ENCODE measurements around the gene NRG2.

The NRG2 gene

GRCh38 chr5:139870677-139871076 is 172.4 kb downstream of the NRG2 start:
- no peak for DNase-seq (ENCODE audit: low spot score in 2 of 2)
- no peaks in the 10 kb centered on the region for H3K9me3 Mint-ChIP-seq
- no peaks in the 10 kb centered on the region for H3K4me1 Mint-ChIP-seq
- no peak overlapping the region for H3K27ac Mint-ChIP-seq (ENCODE audit: low read depth)
- H3K27me3 Mint-ChIP-seq = peaks cover 42% of the 10 kb centered on the region
- no peak overlapping the region for H3K4me3 Mint-ChIP-seq
- H3K36me3 Mint-ChIP-seq (ENCODE audit: insufficient read depth) = no peaks in the 10 kb centered on the region
- no peak for ATAC-seq (replicated peaks; ENCODE audit: extremely low read depth, poor library complexity, severe bottlenecking)

- peaks cover 46% of the 10 kb centered on the region for H3K27me3 Mint-ChIP-seq
Measured at GRCh38 chr5:139869042-139869790, 173.9 kb downstream of the NRG2 start.

GRCh38 chr5:139867581-139867980 is 175.5 kb downstream of the NRG2 start:
- Mint-ChIP-seq H3K36me3 (ENCODE audit: insufficient read depth) (no peaks in the 10 kb centered on the region), H3K9me3 (no peaks in the 10 kb centered on the region), H3K27ac (ENCODE audit: low read depth) (no peak overlapping the region), H3K4me3 (no peak overlapping the region), H3K4me1 (no peaks in the 10 kb centered on the region), H3K27me3 (peaks cover 34% of the 10 kb centered on the region)
- ATAC-seq (replicated peaks; ENCODE audit: extremely low read depth, poor library complexity, severe bottlenecking) (no peak), DNase-seq (ENCODE audit: low spot score in 2 of 2) (no peak)

More at GRCh38 chr5:139869042-139869790, 173.9 kb downstream of the NRG2 start:
- H3K36me3 Mint-ChIP-seq (ENCODE audit: insufficient read depth) = no peaks in the 10 kb centered on the region
- ATAC-seq (replicated peaks; ENCODE audit: extremely low read depth, poor library complexity, severe bottlenecking) (no peak), DNase-seq (ENCODE audit: low spot score in 2 of 2) (no peak)
- H3K27ac Mint-ChIP-seq (ENCODE audit: low read depth) = no peak overlapping the region
- H3K4me1 Mint-ChIP-seq = no peaks in the 10 kb centered on the region
- no peak overlapping the region for H3K4me3 Mint-ChIP-seq
- H3K9me3 Mint-ChIP-seq = no peaks in the 10 kb centered on the region

GRCh38 chr5:139867109-139867508 is 176.0 kb downstream of the NRG2 start:
- ATAC-seq (replicated peaks; ENCODE audit: extremely low read depth, poor library complexity, severe bottlenecking) (no peak), DNase-seq (ENCODE audit: low spot score in 2 of 2) (no peak)
- H3K4me1 Mint-ChIP-seq = no peaks in the 10 kb centered on the region
- no peak overlapping the region for H3K4me3 Mint-ChIP-seq
- no peaks in the 10 kb centered on the region for H3K36me3 Mint-ChIP-seq (ENCODE audit: insufficient read depth)
- H3K27ac Mint-ChIP-seq (ENCODE audit: low read depth) = no peak overlapping the region
- no peaks in the 10 kb centered on the region for H3K9me3 Mint-ChIP-seq
- H3K27me3 Mint-ChIP-seq = peaks cover 34% of the 10 kb centered on the region

- no peak overlapping the region for H3K27ac Mint-ChIP-seq (ENCODE audit: low read depth)
Measured at GRCh38 chr5:139864716-139865483, 178.2 kb downstream of the NRG2 start.

GRCh38 chr5:139863855-139864558 is 179.1 kb downstream of the NRG2 start:
- ATAC-seq (replicated peaks; ENCODE audit: extremely low read depth, poor library complexity, severe bottlenecking) (peak; percentile 56), DNase-seq (ENCODE audit: low spot score in 2 of 2) (peak; percentile 24 to 47)
- no peaks in the 10 kb centered on the region for H3K9me3 Mint-ChIP-seq
- no peaks in the 10 kb centered on the region for H3K36me3 Mint-ChIP-seq (ENCODE audit: insufficient read depth)
- peaks cover 34% of the 10 kb centered on the region for H3K27me3 Mint-ChIP-seq
- H3K27ac Mint-ChIP-seq (ENCODE audit: low read depth) = no peak overlapping the region
- H3K4me3 Mint-ChIP-seq = no peak overlapping the region
- H3K4me1 Mint-ChIP-seq = no peaks in the 10 kb centered on the region

More at GRCh38 chr5:139864716-139865483, 178.2 kb downstream of the NRG2 start:
- no peak for ATAC-seq (replicated peaks; ENCODE audit: extremely low read depth, poor library complexity, severe bottlenecking)
- Mint-ChIP-seq H3K9me3 (no peaks in the 10 kb centered on the region), H3K4me1 (no peaks in the 10 kb centered on the region), H3K27me3 (peaks cover 34% of the 10 kb centered on the region), H3K36me3 (ENCODE audit: insufficient read depth) (no peaks in the 10 kb centered on the region), H3K4me3 (no peak overlapping the region)
- no peak for DNase-seq (ENCODE audit: low spot score in 2 of 2)

- Mint-ChIP-seq H3K27me3 (peaks cover 31% of the 10 kb centered on the region), H3K4me3 (no peak overlapping the region), H3K9me3 (no peaks in the 10 kb centered on the region), H3K4me1 (no peaks in the 10 kb centered on the region), H3K27ac (ENCODE audit: low read depth) (no peak overlapping the region), H3K36me3 (ENCODE audit: insufficient read depth) (no peaks in the 10 kb centered on the region)
- no peak for DNase-seq (ENCODE audit: low spot score in 2 of 2)
- ATAC-seq (replicated peaks; ENCODE audit: extremely low read depth, poor library complexity, severe bottlenecking) = no peak
Measured at GRCh38 chr5:139863361-139863760, 179.7 kb downstream of the NRG2 start.

GRCh38 chr5:139862803-139863202 is 180.3 kb downstream of the NRG2 start:
- peaks cover 26% of the 10 kb centered on the region for H3K27me3 Mint-ChIP-seq
- no peaks in the 10 kb centered on the region for H3K4me1 Mint-ChIP-seq
- H3K9me3 Mint-ChIP-seq = no peaks in the 10 kb centered on the region
- ATAC-seq (replicated peaks; ENCODE audit: extremely low read depth, poor library complexity, severe bottlenecking) = no peak
- DNase-seq (ENCODE audit: low spot score in 2 of 2) = no peak
- no peak overlapping the region for H3K27ac Mint-ChIP-seq (ENCODE audit: low read depth)
- H3K36me3 Mint-ChIP-seq (ENCODE audit: insufficient read depth) = no peaks in the 10 kb centered on the region
- no peak overlapping the region for H3K4me3 Mint-ChIP-seq

GRCh38 chr5:139862313-139862712 is 180.8 kb downstream of the NRG2 start:
- no peaks in the 10 kb centered on the region for H3K4me1 Mint-ChIP-seq
- no peaks in the 10 kb centered on the region for H3K36me3 Mint-ChIP-seq (ENCODE audit: insufficient read depth)
- H3K27me3 Mint-ChIP-seq = peaks cover 25% of the 10 kb centered on the region
- H3K27ac Mint-ChIP-seq (ENCODE audit: low read depth) = no peak overlapping the region
- no peak for DNase-seq (ENCODE audit: low spot score in 2 of 2)
- H3K9me3 Mint-ChIP-seq = no peaks in the 10 kb centered on the region
- H3K4me3 Mint-ChIP-seq = no peak overlapping the region
- ATAC-seq (replicated peaks; ENCODE audit: extremely low read depth, poor library complexity, severe bottlenecking) = no peak

- H3K27ac Mint-ChIP-seq (ENCODE audit: low read depth) = no peak overlapping the region
- no peak overlapping the region for H3K4me3 Mint-ChIP-seq
- DNase-seq (ENCODE audit: low spot score in 2 of 2) (no peak), ATAC-seq (replicated peaks; ENCODE audit: extremely low read depth, poor library complexity, severe bottlenecking) (no peak)
- no peaks in the 10 kb centered on the region for H3K9me3 Mint-ChIP-seq
- H3K27me3 Mint-ChIP-seq = peaks cover 21% of the 10 kb centered on the region
- H3K4me1 Mint-ChIP-seq = no peaks in the 10 kb centered on the region
- H3K36me3 Mint-ChIP-seq (ENCODE audit: insufficient read depth) = no peaks in the 10 kb centered on the region
Measured at GRCh38 chr5:139861889-139862207, 181.3 kb downstream of the NRG2 start.

- Mint-ChIP-seq H3K4me1 (no peaks in the 10 kb centered on the region), H3K4me3 (no peak overlapping the region), H3K9me3 (no peaks in the 10 kb centered on the region), H3K27ac (ENCODE audit: low read depth) (no peak overlapping the region), H3K36me3 (ENCODE audit: insufficient read depth) (no peaks in the 10 kb centered on the region), H3K27me3 (peaks cover 15% of the 10 kb centered on the region)
- DNase-seq (ENCODE audit: low spot score in 2 of 2) (no peak), ATAC-seq (replicated peaks; ENCODE audit: extremely low read depth, poor library complexity, severe bottlenecking) (no peak)
Measured at GRCh38 chr5:139861021-139861888, 181.8 kb downstream of the NRG2 start.

GRCh38 chr5:139859013-139859412 is 184.1 kb downstream of the NRG2 start:
- peaks cover 2% of the 10 kb centered on the region for H3K36me3 Mint-ChIP-seq (ENCODE audit: insufficient read depth)

More at GRCh38 chr5:139859013-139859412, 184.1 kb downstream of the NRG2 start:
- no peak for ATAC-seq (replicated peaks; ENCODE audit: extremely low read depth, poor library complexity, severe bottlenecking)
- Mint-ChIP-seq H3K4me1 (no peaks in the 10 kb centered on the region), H3K4me3 (no peak overlapping the region), H3K27me3 (no peaks in the 10 kb centered on the region), H3K27ac (ENCODE audit: low read depth) (no peak overlapping the region), H3K9me3 (no peaks in the 10 kb centered on the region)
- DNase-seq (ENCODE audit: low spot score in 2 of 2) = no peak

Measured in central memory CD8-positive, alpha-beta T cell (primary cell).